ENCODE results near the gene SKAP2. TPM values are rescaled to one million over a fixed set of nuclear protein-coding genes. Genes with fewer than 3 reads are reported as not detected.

Gene SKAP2
- total RNA-seq, 8 experiments from 2014 or later = 34.0 to 91.7 (median 49.4) TPM

DNA sequence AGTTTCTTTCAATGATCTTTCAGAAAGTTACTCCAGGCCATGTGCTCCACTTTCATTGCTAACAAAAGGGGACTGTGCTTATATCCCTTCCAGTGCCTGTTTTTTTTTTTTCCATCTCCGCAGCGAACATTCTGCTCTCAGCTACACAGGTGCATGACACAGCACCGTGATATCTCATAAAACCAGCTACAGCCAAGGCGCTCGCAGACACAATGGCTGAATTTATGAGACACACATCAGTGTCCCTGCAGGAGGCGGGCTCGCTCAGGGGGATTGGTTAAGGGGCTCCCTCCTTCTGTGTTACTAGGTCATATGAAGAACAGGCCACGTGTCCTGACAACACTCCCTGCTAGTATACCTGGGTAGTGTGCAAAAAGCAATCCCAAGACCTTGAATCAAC is 245.5 kb downstream of the SKAP2 start:
- Histone ChIP-seq H3K27ac (peak overlapping the region in 1 of 2 donors; percentile 45), H3K4me3 (no peak overlapping the region), H3K4me1 (replicated peaks in 1 of 2) (peaks cover 22 to 36% of the 10 kb centered on the region in 2 donors)
- in situ Hi-C loops (cut with MboI; ENCODE audit: low pct_unique_long_range_greater_than_20kb in 2 of 9, low sequenced_read_pairs in 9 of 9, unreplicated experiment in 9 of 9) = no loop called here
- 20 to 80% (median 61%) methylated on average over 2 to 6 of the region's 8 CpGs; no CpG with 5 or more reads in 5 of the 10 experiments for WGBS, 10 experiments
- peak in 5 of 8 experiments; percentile 92 to 97 (median 94) for ATAC-seq (replicated peaks in 6 of 8)

GRCh38 chr7:26618449-26618848 is 245.9 kb downstream of the SKAP2 start:
- WGBS, 10 experiments = 36 to 100% (median 72%) methylated on average over 1 to 9 of the region's 12 CpGs; no CpG with 5 or more reads in 1 of the 10 experiments
- no peak overlapping the region for H3K4me3 ChIP-seq
- peak in 5 of 8 experiments; percentile 15 to 36 (median 30) for ATAC-seq (replicated peaks in 6 of 8)
- in situ Hi-C loops (cut with MboI; ENCODE audit: low pct_unique_long_range_greater_than_20kb in 2 of 9, low sequenced_read_pairs in 9 of 9, unreplicated experiment in 9 of 9) = no loop called here
- peaks cover 22 to 36% of the 10 kb centered on the region in 2 donors for H3K4me1 ChIP-seq (replicated peaks in 1 of 2)
- H3K27ac ChIP-seq = peak overlapping the region in 1 of 2 donors; percentile 1

Other genes with a start within 250 kb of the SKAP2 start
- gene HOXA1, start 231.4 kb upstream of the SKAP2 start, total RNA-seq = 10 to 100 TPM in 5 of 8 experiments, 1 to 10 TPM in 3; 2.7 to 44.5 (median 14.4) TPM
- 10 to 100 TPM in 4 of 8 experiments, 1 to 10 TPM in 3, under 1 TPM in 1; 0.31 to 23.0 (median 10.9) TPM for gene HOXA2, start 238.1 kb upstream of the SKAP2 start, total RNA-seq

All from motor neuron (in vitro differentiated cells).